Activated naive CD4-positive, alpha-beta T cell treated with Interleukin-2 at 50 U/mL for 16 hours (primary cell): ENCODE results near the gene ABCF3.
"Not testable (repeated sequence)": the region's sequence is repeated elsewhere in the genome, so short reads cannot be mapped to it uniquely, and the experiment has no call there.

ENCODE experiments used
- DNase-seq: peaks from one replicate; pipeline ENCODE4 v3.0.0-alpha.2; 2020

ABCF3 gene

GRCh38 chr3:184186184-184186901 lies at the start of gene ABCF3:
TSS of gene ABCF3 (plus strand) at chr3:184186199. CDS start at chr3:184186208, 9 bp downstream.
- DNase-seq, result no peak

- DNase-seq, result no peak
These were observed 45.6 kb upstream of the ABCF3 start for GRCh38 chr3:184140436-184140835.

GRCh38 chr3:184142199-184142598 lies 43.8 kb upstream of the ABCF3 start:
- DNase-seq, result no peak

- no peak for DNase-seq
These were observed 42.7 kb upstream of the ABCF3 start for GRCh38 chr3:184143327-184143726.

GRCh38 chr3:184144505-184144904 lies 41.5 kb upstream of the ABCF3 start:
- DNase-seq, result no peak

GRCh38 chr3:184145111-184145524 lies 40.9 kb upstream of the ABCF3 start:
- peak; percentile 23 for DNase-seq

- DNase-seq, result no peak
These were observed 40.2 kb upstream of the ABCF3 start for GRCh38 chr3:184145751-184146270.

GRCh38 chr3:184148076-184148475 lies 37.9 kb upstream of the ABCF3 start:
- no peak for DNase-seq

GRCh38 chr3:184149123-184149522 lies 36.9 kb upstream of the ABCF3 start:
- no peak for DNase-seq

- DNase-seq, result not testable (repeated sequence)
These were observed 36.2 kb upstream of the ABCF3 start for GRCh38 chr3:184149770-184150169.

- DNase-seq, result peak; percentile 54
These were observed 30.9 kb upstream of the ABCF3 start, which contains the start of gene DVL3 for GRCh38 chr3:184154885-184155643. TSS of gene DVL3 (plus strand) at chr3:184155377. CDS start at chr3:184155636, 259 bp downstream.

GRCh38 chr3:184155644-184156521 lies 30.1 kb upstream of the ABCF3 start:
- DNase-seq, result peak; percentile 66

GRCh38 chr3:184156522-184156955 lies 29.5 kb upstream of the ABCF3 start:
- no peak for DNase-seq

GRCh38 chr3:184157206-184157605 lies 28.8 kb upstream of the ABCF3 start:
- DNase-seq, result no peak

- no peak for DNase-seq
These were observed 27.6 kb upstream of the ABCF3 start for GRCh38 chr3:184158404-184158803.

GRCh38 chr3:184160456-184160855 lies 25.5 kb upstream of the ABCF3 start:
- no peak for DNase-seq

- not testable (repeated sequence) for DNase-seq
These were observed 23.4 kb upstream of the ABCF3 start for GRCh38 chr3:184162571-184163070.

GRCh38 chr3:184164648-184165330 lies 21.2 kb upstream of the ABCF3 start:
- no peak for DNase-seq

GRCh38 chr3:184165543-184165942 lies 20.5 kb upstream of the ABCF3 start:
- DNase-seq, result no peak

- no peak for DNase-seq
These were observed 19.3 kb upstream of the ABCF3 start for GRCh38 chr3:184166671-184167070.

- DNase-seq, result no peak
These were observed 18.2 kb upstream of the ABCF3 start for GRCh38 chr3:184167786-184168185.
